Mucosa of stomach (tissue), 1 donor: ENCODE measurements around the gene ATP10D.

ENCODE experiments used
- H3K27me3 ChIP-seq: one replicate; pipeline ENCODE4 v1.7.0; 2013; ENCODE audit warnings: mild to moderate bottlenecking, low read length; ENCODE audit not compliant: control insufficient read depth, insufficient read depth
- H3K36me3 ChIP-seq: one replicate; pipeline ENCODE4 v1.7.0; 2013; ENCODE audit warnings: low read length; ENCODE audit not compliant: control insufficient read depth, insufficient read depth
- H3K4me1 ChIP-seq: one replicate; pipeline ENCODE4 v1.7.0; 2013; ENCODE audit warnings: mild to moderate bottlenecking, low read length; ENCODE audit not compliant: control insufficient read depth, insufficient read depth
- H3K4me3 ChIP-seq: one replicate; pipeline ENCODE4 v1.7.0; 2013; ENCODE audit warnings: low read length
- H3K9ac ChIP-seq: one replicate; pipeline ENCODE4 v1.7.0; 2013; ENCODE audit warnings: mild to moderate bottlenecking, low read length, moderate library complexity
- H3K9me3 ChIP-seq: one replicate; pipeline ENCODE4 v1.7.0; 2013; ENCODE audit warnings: mild to moderate bottlenecking, low read length, moderate library complexity; ENCODE audit not compliant: control insufficient read depth
- donor health status: Pancreatic carcinoma.

The ATP10D gene

GRCh38 chr4:47567511-47567910 lies 82.4 kb downstream of the ATP10D start:
- Histone ChIP-seq H3K36me3 (peaks cover 7% of the 10 kb centered on the region), H3K27me3 (no peaks in the 10 kb centered on the region), H3K9me3 (no peaks in the 10 kb centered on the region), H3K4me1 (no peaks in the 10 kb centered on the region), H3K4me3 (no peak overlapping the region), H3K9ac (no peak overlapping the region)

GRCh38 chr4:47570816-47571215 lies 85.7 kb downstream of the ATP10D start:
- Histone ChIP-seq H3K4me1 (no peaks in the 10 kb centered on the region), H3K27me3 (no peaks in the 10 kb centered on the region), H3K36me3 (peaks cover 7% of the 10 kb centered on the region), H3K9me3 (no peaks in the 10 kb centered on the region), H3K9ac (no peak overlapping the region), H3K4me3 (no peak overlapping the region)

- Histone ChIP-seq H3K4me1 (no peaks in the 10 kb centered on the region), H3K9me3 (no peaks in the 10 kb centered on the region), H3K4me3 (no peak overlapping the region), H3K36me3 (peaks cover 5% of the 10 kb centered on the region), H3K9ac (no peak overlapping the region), H3K27me3 (no peaks in the 10 kb centered on the region)
Observed at GRCh38 chr4:47572981-47573380, 87.9 kb downstream of the ATP10D start.

- H3K4me1 ChIP-seq = no peaks in the 10 kb centered on the region
- H3K9me3 ChIP-seq = no peaks in the 10 kb centered on the region
- H3K9ac ChIP-seq = peak overlapping the region; percentile 20
- H3K36me3 ChIP-seq = no peaks in the 10 kb centered on the region
- no peak overlapping the region for H3K4me3 ChIP-seq
- no peaks in the 10 kb centered on the region for H3K27me3 ChIP-seq
Observed at GRCh38 chr4:47577779-47578553, 92.9 kb downstream of the ATP10D start.

- Histone ChIP-seq H3K36me3 (peaks cover 3% of the 10 kb centered on the region), H3K9me3 (no peaks in the 10 kb centered on the region), H3K27me3 (no peaks in the 10 kb centered on the region), H3K4me1 (no peaks in the 10 kb centered on the region), H3K9ac (no peak overlapping the region), H3K4me3 (no peak overlapping the region)
Observed at GRCh38 chr4:47579235-47579634, 94.2 kb downstream of the ATP10D start.

GRCh38 chr4:47590325-47590724 lies 105.2 kb downstream of the ATP10D start:
- H3K9me3 ChIP-seq = no peaks in the 10 kb centered on the region
- no peak overlapping the region for H3K9ac ChIP-seq
- no peak overlapping the region for H3K4me3 ChIP-seq
- H3K27me3 ChIP-seq = no peaks in the 10 kb centered on the region
- H3K4me1 ChIP-seq = no peaks in the 10 kb centered on the region
- H3K36me3 ChIP-seq = peaks cover 5% of the 10 kb centered on the region

- Histone ChIP-seq H3K4me3 (no peak overlapping the region), H3K27me3 (no peaks in the 10 kb centered on the region), H3K9ac (no peak overlapping the region), H3K36me3 (no peaks in the 10 kb centered on the region), H3K4me1 (no peaks in the 10 kb centered on the region), H3K9me3 (no peaks in the 10 kb centered on the region)
Observed at GRCh38 chr4:47597696-47598095, 112.6 kb downstream of the ATP10D start.

- H3K9me3 ChIP-seq = no peaks in the 10 kb centered on the region
- no peak overlapping the region for H3K9ac ChIP-seq
- H3K4me3 ChIP-seq = no peak overlapping the region
- H3K27me3 ChIP-seq = no peaks in the 10 kb centered on the region
- no peaks in the 10 kb centered on the region for H3K4me1 ChIP-seq
- H3K36me3 ChIP-seq = no peaks in the 10 kb centered on the region
Observed at GRCh38 chr4:47598320-47598719, 113.2 kb downstream of the ATP10D start.

- H3K4me1 ChIP-seq = no peaks in the 10 kb centered on the region
- H3K36me3 ChIP-seq = no peaks in the 10 kb centered on the region
- no peak overlapping the region for H3K4me3 ChIP-seq
- H3K9me3 ChIP-seq = no peaks in the 10 kb centered on the region
- no peaks in the 10 kb centered on the region for H3K27me3 ChIP-seq
- no peak overlapping the region for H3K9ac ChIP-seq
Observed at GRCh38 chr4:47598896-47599295, 113.8 kb downstream of the ATP10D start.

GRCh38 chr4:47606482-47606881 lies 121.4 kb downstream of the ATP10D start:
- Histone ChIP-seq H3K36me3 (no peaks in the 10 kb centered on the region), H3K4me1 (no peaks in the 10 kb centered on the region), H3K9me3 (no peaks in the 10 kb centered on the region), H3K4me3 (no peak overlapping the region), H3K9ac (no peak overlapping the region), H3K27me3 (no peaks in the 10 kb centered on the region)

- H3K36me3 ChIP-seq = no peaks in the 10 kb centered on the region
- no peaks in the 10 kb centered on the region for H3K9me3 ChIP-seq
- no peak overlapping the region for H3K9ac ChIP-seq
- no peak overlapping the region for H3K4me3 ChIP-seq
- H3K4me1 ChIP-seq = no peaks in the 10 kb centered on the region
- H3K27me3 ChIP-seq = no peaks in the 10 kb centered on the region
Observed at GRCh38 chr4:47612116-47613023, 127.3 kb downstream of the ATP10D start.

- H3K9ac ChIP-seq = no peak overlapping the region
Observed at GRCh38 chr4:47615385-47615784, 130.3 kb downstream of the ATP10D start.

More at GRCh38 chr4:47615385-47615784, 130.3 kb downstream of the ATP10D start:
- Histone ChIP-seq H3K9me3 (no peaks in the 10 kb centered on the region), H3K4me3 (no peak overlapping the region), H3K4me1 (no peaks in the 10 kb centered on the region), H3K27me3 (no peaks in the 10 kb centered on the region), H3K36me3 (no peaks in the 10 kb centered on the region)
